ENCODE data around the gene SERPINA6.
A peak's percentile ranks its signal among the peaks of the same experiment; 100 is the strongest.
"Not testable (repeated sequence)": the region's sequence is repeated elsewhere in the genome, so short reads cannot be mapped to it uniquely, and the experiment has no call there.

The SERPINA6 gene, protein sequence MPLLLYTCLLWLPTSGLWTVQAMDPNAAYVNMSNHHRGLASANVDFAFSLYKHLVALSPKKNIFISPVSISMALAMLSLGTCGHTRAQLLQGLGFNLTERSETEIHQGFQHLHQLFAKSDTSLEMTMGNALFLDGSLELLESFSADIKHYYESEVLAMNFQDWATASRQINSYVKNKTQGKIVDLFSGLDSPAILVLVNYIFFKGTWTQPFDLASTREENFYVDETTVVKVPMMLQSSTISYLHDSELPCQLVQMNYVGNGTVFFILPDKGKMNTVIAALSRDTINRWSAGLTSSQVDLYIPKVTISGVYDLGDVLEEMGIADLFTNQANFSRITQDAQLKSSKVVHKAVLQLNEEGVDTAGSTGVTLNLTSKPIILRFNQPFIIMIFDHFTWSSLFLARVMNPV

GRCh38 chr14:94322648-94323570 lies at the start of gene SERPINA6:
Gene SERPINA6, minus strand, starts transcription at chr14:94323336. Its CDS starts 8,688 bp downstream, at chr14:94314648.
- no peak within 1 kb of the TSS for H3K4me3 ChIP-seq (ENCODE audit: low read length)
- TF ChIP-seq CTCF (conservative IDR thresholded peaks at IDR 0.05; ENCODE audit: low read depth, low read length) = no peak
- DNase-seq (ENCODE audit: low read depth) = no peak

DNA sequence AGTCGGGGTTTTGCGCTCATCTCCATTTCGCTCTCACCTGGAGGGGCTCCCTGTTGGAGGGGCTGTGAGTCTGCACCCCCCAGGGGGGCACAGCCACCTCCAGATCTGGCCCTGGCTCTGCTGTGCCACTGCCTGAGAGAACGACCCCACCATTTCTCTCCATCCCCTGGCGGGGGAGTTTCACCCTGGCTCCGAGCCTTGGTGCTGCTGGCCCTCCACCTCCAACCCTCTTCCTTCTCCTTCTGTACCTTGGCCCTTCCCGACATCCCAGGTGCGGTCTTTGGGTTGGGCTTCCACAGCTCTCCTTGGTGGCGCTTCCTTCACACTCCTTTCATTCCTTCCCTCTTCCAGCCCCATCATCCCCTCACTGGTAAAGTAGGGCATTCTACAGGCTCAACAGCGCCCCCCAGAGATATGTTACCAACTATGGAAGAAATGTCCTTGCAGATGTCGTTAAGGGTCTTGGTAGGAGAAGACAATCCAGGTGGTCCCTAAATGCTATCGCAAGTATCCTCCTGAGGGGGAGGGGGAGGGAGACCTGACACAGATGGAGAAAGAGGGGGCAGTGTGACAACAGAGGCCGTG lies 49.0 kb upstream of the SERPINA6 start:
- peak; percentile 14 for TF ChIP-seq CTCF (conservative IDR thresholded peaks at IDR 0.05; ENCODE audit: low read depth, low read length)
- no peak for DNase-seq (ENCODE audit: low read depth)
- no peak overlapping the region for H3K4me3 ChIP-seq (ENCODE audit: low read length)

DNA sequence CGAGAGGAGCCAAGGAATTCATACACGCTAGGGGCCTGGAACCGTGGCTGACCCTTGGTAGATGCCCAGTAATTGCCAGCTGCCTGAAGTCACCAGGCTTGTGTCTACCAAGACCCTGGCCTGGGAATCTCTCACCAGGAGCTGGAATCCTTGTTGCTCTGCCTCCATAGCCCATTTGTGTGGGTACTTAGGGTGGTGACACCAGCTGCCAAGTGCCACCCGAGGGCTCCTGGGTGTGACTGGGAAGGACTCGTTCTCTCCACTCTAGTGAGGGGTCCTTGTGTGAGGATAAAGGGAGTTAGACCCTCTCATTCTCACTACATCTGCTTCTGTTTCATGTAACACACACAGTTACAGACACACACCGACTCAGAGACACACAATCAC lies 47.4 kb upstream of the SERPINA6 start:
- no peak overlapping the region for H3K4me3 ChIP-seq (ENCODE audit: low read length)
- no peak for DNase-seq (ENCODE audit: low read depth)
- TF ChIP-seq CTCF (conservative IDR thresholded peaks at IDR 0.05; ENCODE audit: low read depth, low read length) = no peak

- DNase-seq (ENCODE audit: low read depth); H3K4me3 ChIP-seq (ENCODE audit: low read length): not testable (repeated sequence)
Measured at GRCh38 chr14:94369766-94370523, 46.8 kb upstream of the SERPINA6 start.

- TF ChIP-seq CTCF (conservative IDR thresholded peaks at IDR 0.05; ENCODE audit: low read depth, low read length) = no peak
- H3K4me3 ChIP-seq (ENCODE audit: low read length) = no peak overlapping the region
- DNase-seq (ENCODE audit: low read depth) = no peak
Measured at GRCh38 chr14:94368956-94369355, 45.8 kb upstream of the SERPINA6 start.

- no peak overlapping the region for H3K4me3 ChIP-seq (ENCODE audit: low read length)
- no peak for TF ChIP-seq CTCF (conservative IDR thresholded peaks at IDR 0.05; ENCODE audit: low read depth, low read length)
- no peak for DNase-seq (ENCODE audit: low read depth)
Measured at GRCh38 chr14:94368243-94368590, 45.1 kb upstream of the SERPINA6 start.
